Endothelial cell of umbilical vein (primary cell): Measurements from ENCODE around the gene STARD3NL. TPM values are rescaled to one million over a fixed set of nuclear protein-coding genes. Genes with fewer than 3 reads are reported as not detected.

ENCODE experiments used
- BruUV-seq: library from RNA; stranded (reverse); fragments of 400-500 nt; replicated peaks from 2 replicates; lab custom pipeline; 2021; lab: Mats Ljungman, UMichigan
- CTCF ChIA-PET: fragments of 300-600, 350-600 bp; sonication (Branson Sonifier 250); formaldehyde crosslinking; loops from one replicate; lab custom pipeline; 2021; ENCODE audit warnings: antibody characterized with exemption, inconsistent platforms; lab: Charles Lee
- POLR2A ChIA-PET: fragments of 300-600, 350-600 bp; sonication (Branson Sonifier 250); formaldehyde crosslinking; loops from one replicate; lab custom pipeline; 2021; ENCODE audit warnings: antibody characterized with exemption, inconsistent platforms; lab: Charles Lee
- DNase-seq: peaks from one replicate; pipeline ENCODE4 v3.0.0-alpha.2; 2011; ENCODE audit warnings: low read depth, low spot score
- FAIRE-seq: peaks from 2 replicates; lab custom pipeline; 2011; peaks lifted over from hg19 to GRCh38; lab: Jason Lieb, UNC
- H2AFZ ChIP-seq: 2 replicates; pipeline ENCODE4 v1.6.0; 2012; ENCODE audit warnings: low read depth, low read length, control low read depth, inconsistent platforms
- H3K27ac ChIP-seq: 2 replicates; pipeline ENCODE4 v1.5.1; 2011; ENCODE audit warnings: low read depth, mild to moderate bottlenecking, control low read depth, low read length, moderate library complexity; ENCODE audit not compliant: insufficient read depth
- H3K27me3 ChIP-seq, 2 experiments: 2 replicates each; pipeline versions ENCODE4 v1.6.0 to v1.6.1; 2011; ENCODE audit warnings: low read length in 2 of 2, mixed read lengths in 1 of 2; ENCODE audit not compliant: control insufficient read depth in 2 of 2, insufficient read depth in 2 of 2
- H3K36me3 ChIP-seq, 2 experiments: 2 replicates in 1 of 2; 3 replicates in 1 of 2; pipeline ENCODE4 v1.5.1; 2011; ENCODE audit warnings: low read length in 2 of 2, mild to moderate bottlenecking in 1 of 2, moderate library complexity in 1 of 2; ENCODE audit not compliant: control insufficient read depth in 2 of 2, insufficient read depth in 2 of 2; ENCODE audit errors: extremely low read depth in 1 of 2
- H3K4me1 ChIP-seq: 3 replicates; pipeline ENCODE4 v1.5.1; 2011; ENCODE audit warnings: mild to moderate bottlenecking, low read length; ENCODE audit not compliant: control insufficient read depth, insufficient read depth; ENCODE audit errors: extremely low read depth
- H3K4me2 ChIP-seq: 2 replicates; pipeline ENCODE4 v1.6.1; 2011; ENCODE audit warnings: low read length, control low read depth, mixed read lengths; ENCODE audit not compliant: insufficient read depth
- H3K4me3 ChIP-seq, 3 experiments: fragments of 200-600 bp in 1 of 3; sonication (generic), shearing (Covaris generic) in 1 of 3; replicated peaks in 1 of 3; 2 replicates each; pipeline ENCODE4 v1.5.1; 2011 to 2016; ENCODE audit warnings: control low read depth in 3 of 3, low read length in 3 of 3, mild to moderate bottlenecking in 2 of 3, inconsistent platforms in 1 of 3, low read depth in 1 of 3, moderate library complexity in 1 of 3; ENCODE audit not compliant: insufficient read depth in 1 of 3
- H3K79me2 ChIP-seq: 2 replicates; pipeline ENCODE4 v1.6.0; 2012; ENCODE audit warnings: low read length, inconsistent platforms; ENCODE audit not compliant: control insufficient read depth, insufficient read depth
- H3K9ac ChIP-seq: replicated peaks from 2 replicates; pipeline ENCODE3; 2011; ENCODE audit warnings: low read length, control low read depth; ENCODE audit not compliant: insufficient read depth; ENCODE audit errors: extremely low read depth
- H3K9me1 ChIP-seq: replicated peaks from 3 replicates; pipeline ENCODE4 v1.6.0; 2011; ENCODE audit warnings: mild to moderate bottlenecking, low read length; ENCODE audit not compliant: control insufficient read depth, insufficient read depth; ENCODE audit errors: extremely low read depth
- H3K9me3 ChIP-seq: replicated peaks from 2 replicates; pipeline ENCODE4 v1.5.1; 2012; ENCODE audit warnings: low read length, inconsistent platforms; ENCODE audit not compliant: control insufficient read depth, insufficient read depth
- H4K20me1 ChIP-seq: replicated peaks from 2 replicates; pipeline ENCODE3; 2011; ENCODE audit warnings: mild to moderate bottlenecking, low read length; ENCODE audit not compliant: control insufficient read depth, insufficient read depth; ENCODE audit errors: extremely low read depth
- CTCF ChIP-seq, 2 donors: IDR thresholded peaks; 1 replicate in 1 of 2; 2 replicates in 1 of 2; pipeline ENCODE4 v1.5.1; 2011; ENCODE audit warnings: low read length in 2 of 2, mild to moderate bottlenecking in 2 of 2, moderate library complexity in 2 of 2, control low read depth in 1 of 2, inconsistent platforms in 1 of 2, low read depth in 1 of 2; ENCODE audit not compliant: insufficient read depth in 1 of 2; ENCODE audit errors: extremely low read depth in 1 of 2
- EZH2 ChIP-seq: IDR thresholded peaks from 2 replicates; pipeline ENCODE4 v1.6.1; 2012; ENCODE audit warnings: borderline replicate concordance, low read depth, mild to moderate bottlenecking, moderate library complexity, low read length, inconsistent platforms; ENCODE audit not compliant: severe bottlenecking
- FOS ChIP-seq: IDR thresholded peaks from 2 replicates; pipeline ENCODE4 v1.6.1; 2011; ENCODE audit warnings: mild to moderate bottlenecking, low read length, moderate library complexity, borderline replicate concordance; ENCODE audit not compliant: insufficient read depth
- GATA2 ChIP-seq: IDR thresholded peaks from 2 replicates; pipeline ENCODE4 v1.7.0; 2011; ENCODE audit warnings: low read depth, mild to moderate bottlenecking, moderate library complexity, mixed read lengths, low read length; ENCODE audit not compliant: insufficient read length, insufficient read depth
- JUN ChIP-seq: IDR thresholded peaks from 2 replicates; pipeline ENCODE4 v1.6.1; 2011; ENCODE audit warnings: borderline replicate concordance, low read depth; ENCODE audit not compliant: insufficient read length, insufficient read depth
- MAX ChIP-seq: IDR thresholded peaks from 2 replicates; pipeline ENCODE4 v1.6.1; 2011; ENCODE audit not compliant: insufficient read depth, insufficient read length
- MYC ChIP-seq: IDR thresholded peaks from one replicate; pipeline ENCODE4 v1.6.1; 2011; ENCODE audit warnings: mild to moderate bottlenecking, low read depth, low read length
- POLR2A ChIP-seq: IDR thresholded peaks from 2 replicates; pipeline ENCODE4 v1.6.1; 2012; ENCODE audit warnings: low read depth, mild to moderate bottlenecking, control low read depth, low read length
- POLR2AphosphoS5 ChIP-seq: IDR thresholded peaks from 2 replicates; pipeline ENCODE4 v1.6.1; 2012; ENCODE audit warnings: low read depth, mild to moderate bottlenecking, control low read depth, low read length, moderate library complexity; ENCODE audit not compliant: insufficient read depth
- dilution Hi-C: fragments of 300-500 bp; cut with MboI; formaldehyde crosslinking; loops from one replicate; pipeline ENCODE4 v1.15.0; 2019; ENCODE audit warnings: low sequenced_read_pairs; ENCODE audit not compliant: extremely low pct_ligation_motif_present
- intact Hi-C: fragments of 100-400 bp; cut with micrococcal nuclease; formaldehyde crosslinking; loops from one replicate; pipeline ENCODE4 v1.10.0; 2022
- polyA plus RNA-seq, 4 experiments: library from polyadenylated mRNA; depleted of rRNA in 3 of 4; stranded (reverse) in 3 of 4; unstranded in 1 of 4; fragments of >200 nt; gene quantifications; 2 replicates each; pipeline versions ENCODE4 v1.2.1 to v1.2.3, GENCODE V29; 2011 to 2012; ENCODE audit warnings: missing spikeins in 1 of 4
- total RNA-seq: library from RNA; stranded (reverse); gene quantifications from 2 replicates; pipeline ENCODE4 v1.2.3, GENCODE V29; 2021

Gene STARD3NL
- total and polyA plus RNA-seq, 2 donors (not counting 3 experiments of a cell fraction or from before 2014, with no cell fraction given) = 52.8 to 73.6 TPM

- Histone ChIP-seq H2AFZ (no peak overlapping the region), H3K4me2 (no peak overlapping the region), H3K9me1 (no peaks in the 10 kb centered on the region), H3K4me3 (no peak overlapping the region), H3K27ac (no peak overlapping the region), H3K79me2 (no peaks in the 10 kb centered on the region), H3K9me3 (no peaks in the 10 kb centered on the region), H3K4me1 (no peaks in the 10 kb centered on the region), H3K27me3 (peaks cover 3 to 4% of the 10 kb centered on the region in 2 experiments), H3K9ac (no peak overlapping the region), H3K36me3 (no peaks in the 10 kb centered on the region), H4K20me1 (no peaks in the 10 kb centered on the region)
- no peak for TF ChIP-seq POLR2A
- TF ChIP-seq POLR2AphosphoS5 = no peak
- no peak for TF ChIP-seq MAX
- no peak for TF ChIP-seq MYC
- no peak for TF ChIP-seq JUN
- POLR2A ChIA-PET = no interaction called here
- BruUV-seq = no TSS peak
- dilution Hi-C loops = no loop called here
- CTCF ChIA-PET = no interaction called here
- intact Hi-C loops = no loop called here
- DNase-seq (no peak), FAIRE-seq (no peak)
These were observed 67.4 kb downstream of the STARD3NL start for GRCh38 chr7:38245409-38245977.

- BruUV-seq = no TSS peak
- peaks cover 3 to 4% of the 10 kb centered on the region in 2 experiments for H3K27me3 ChIP-seq
- no peak for FAIRE-seq
- H3K9me3 ChIP-seq = no peaks in the 10 kb centered on the region
- no peak overlapping the region for H3K9ac ChIP-seq
- dilution Hi-C loops = no loop called here
- no peak overlapping the region for H3K27ac ChIP-seq
- no peaks in the 10 kb centered on the region for H4K20me1 ChIP-seq
- H2AFZ ChIP-seq = no peak overlapping the region
- H3K9me1 ChIP-seq = no peaks in the 10 kb centered on the region
- no peaks in the 10 kb centered on the region for H3K36me3 ChIP-seq
- H3K4me3 ChIP-seq = no peak overlapping the region
- TF ChIP-seq MAX (no peak), FOS (no peak), CTCF (IDR thresholded peaks at IDR 0.05; ENCODE audit: extremely low read depth in 1 of 2, insufficient read depth in 1 of 2, low read depth in 1 of 2, low read length in 2 of 2) (no peak), JUN (no peak), POLR2AphosphoS5 (no peak), GATA2 (no peak), EZH2 (no peak), POLR2A (no peak), MYC (no peak)
- ChIA-PET CTCF (no interaction called here), POLR2A (no interaction called here)
- intact Hi-C loops = no loop called here
- H3K4me1 ChIP-seq = no peaks in the 10 kb centered on the region
- H3K4me2 ChIP-seq = no peak overlapping the region
- DNase-seq = no peak
- H3K79me2 ChIP-seq = no peaks in the 10 kb centered on the region
These were observed 70.1 kb downstream of the STARD3NL start for GRCh38 chr7:38248069-38248567.
